Subcutaneous adipose tissue (tissue), 4 donors: Measurements from ENCODE around the gene KCNQ4. TPM values are rescaled to one million over a fixed set of nuclear protein-coding genes. Genes with fewer than 3 reads are reported as not detected.

Source experiments
- CTCF ChIP-seq: fragments of 450-650 bp; IDR thresholded peaks from one replicate; pipeline ENCODE4 v1.5.1; 2016; ENCODE audit warnings: low read depth, mild to moderate bottlenecking, control low read depth, antibody characterized with exemption, moderate library complexity
- total RNA-seq, 4 donors: library from RNA; depleted of rRNA; stranded (reverse); fragments of >200 nt; gene quantifications; one replicate each; pipeline ENCODE4 v1.1.0, GENCODE V29; 2016

The KCNQ4 gene
- total RNA-seq, 4 donors from 2014 or later, result 0.34 to 1.1 (median 0.49) TPM; not detected in 1

GRCh38 chr1:40841602-40842001 lies 58.0 kb downstream of the KCNQ4 start:
- no peak for TF ChIP-seq CTCF

DNA sequence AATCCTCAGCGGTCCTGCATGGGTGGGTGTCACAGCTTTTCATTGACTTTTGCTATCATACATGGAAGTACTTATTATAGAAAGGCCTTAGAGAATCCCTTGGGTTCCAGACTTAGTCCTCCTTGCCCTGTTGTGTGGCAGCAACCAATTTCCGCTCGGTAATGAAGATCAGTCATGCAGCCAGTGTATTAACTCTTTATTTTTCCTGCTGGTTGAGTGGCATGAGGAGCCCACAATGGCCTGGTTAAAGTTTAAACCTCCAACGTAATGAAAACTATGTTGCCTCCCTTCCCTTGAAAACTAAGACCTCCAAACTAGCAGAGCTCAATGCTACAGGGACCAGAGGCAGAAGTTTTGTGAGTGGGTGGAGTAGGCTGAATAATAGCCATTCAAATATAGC lies 58.6 kb downstream of the KCNQ4 start:
- TF ChIP-seq CTCF, result no peak

GRCh38 chr1:40842691-40843090 lies 59.1 kb downstream of the KCNQ4 start:
- no peak for TF ChIP-seq CTCF

DNA sequence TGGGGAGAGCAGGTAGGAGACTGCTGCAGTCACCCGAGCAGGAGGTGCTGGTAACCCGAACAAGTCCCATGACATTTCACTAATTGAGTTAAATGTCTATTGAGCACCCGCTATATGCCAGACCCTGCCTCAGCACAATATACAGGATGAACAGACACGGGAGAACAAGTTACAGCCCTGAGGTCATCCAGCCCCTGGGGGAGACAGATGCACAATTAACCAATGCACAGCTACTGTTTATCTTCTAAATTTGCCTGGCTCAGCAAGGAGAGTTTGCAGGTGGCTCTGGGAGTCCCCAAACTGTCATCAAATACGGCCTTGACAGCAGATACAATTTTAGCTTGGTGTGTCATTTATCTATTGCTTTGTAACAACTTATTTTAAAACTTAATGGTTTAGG lies 60.5 kb downstream of the KCNQ4 start:
- no peak for TF ChIP-seq CTCF

GRCh38 chr1:40844887-40845878 lies 61.6 kb downstream of the KCNQ4 start:
- no peak for TF ChIP-seq CTCF

- TF ChIP-seq CTCF, result no peak
These were observed 62.3 kb downstream of the KCNQ4 start for GRCh38 chr1:40845895-40846294.

DNA sequence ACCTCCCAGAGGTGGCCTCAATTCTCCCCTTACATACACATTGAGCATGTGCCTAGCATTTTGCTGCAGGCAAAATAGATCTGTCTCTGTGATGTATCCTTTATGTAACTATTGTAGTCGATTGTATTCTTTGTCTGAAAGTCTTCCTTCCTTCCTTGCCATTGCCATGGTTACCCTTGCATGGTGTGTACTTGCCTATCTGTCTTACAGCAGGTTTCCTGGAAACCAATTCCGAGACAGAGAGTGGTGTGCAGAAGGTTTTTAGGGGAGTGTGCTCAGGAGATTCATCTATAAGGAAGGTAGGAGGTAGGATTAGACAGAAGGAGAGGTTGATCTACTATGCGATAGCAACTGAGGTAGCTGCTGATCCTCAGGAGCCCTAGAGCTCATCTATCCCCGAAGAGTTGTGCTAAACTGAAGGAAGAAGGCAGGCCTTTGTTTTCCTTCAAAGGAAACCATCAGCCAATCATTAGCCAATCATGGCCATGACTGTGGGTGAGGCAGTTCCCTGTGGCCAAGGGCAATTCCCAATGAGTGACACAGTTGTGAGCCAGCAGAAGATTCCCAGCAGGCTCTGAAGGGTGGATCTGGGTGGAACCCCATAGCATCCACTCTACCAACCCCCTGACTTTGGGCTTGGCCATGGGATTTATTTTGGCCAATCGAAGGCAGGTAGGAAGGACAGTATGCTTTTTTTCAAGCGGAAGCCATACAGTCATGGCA lies 63.6 kb downstream of the KCNQ4 start:
- TF ChIP-seq CTCF, result no peak
